Loucy (cell line): ENCODE data around the gene RABAC1.
A peak's percentile ranks its signal among the peaks of the same experiment; 100 is the strongest.

ENCODE experiments used
- H2AFZ ChIP-seq: fragments of 200-600 bp; sonication (generic); 2 replicates; pipeline ENCODE4 v1.6.0; 2016; ENCODE audit warnings: antibody characterized with exemption, mild to moderate bottlenecking, low read length, moderate library complexity
- H3F3A ChIP-seq: fragments of 200-600 bp; 2 replicates; pipeline ENCODE4 v1.6.0; 2016; ENCODE audit warnings: antibody characterized with exemption, low read depth, mild to moderate bottlenecking
- H3K27me3 ChIP-seq: fragments of 200-600 bp; sonication (generic); 2 replicates; pipeline ENCODE4 v1.6.1; 2014; ENCODE audit warnings: low read length, mild to moderate bottlenecking; ENCODE audit not compliant: insufficient read depth, poor library complexity, severe bottlenecking
- H3K36me3 ChIP-seq: fragments of 200-600 bp; sonication (generic); 2 replicates; pipeline ENCODE4 v1.6.1; 2016; ENCODE audit warnings: low read length; ENCODE audit not compliant: insufficient read depth
- H3K4me1 ChIP-seq: fragments of 200-600 bp; sonication (generic); 2 replicates; pipeline ENCODE4 v1.5.1; 2014; ENCODE audit warnings: low read length, mild to moderate bottlenecking; ENCODE audit not compliant: insufficient read depth, poor library complexity, severe bottlenecking
- H3K4me2 ChIP-seq: fragments of 200-600 bp; sonication (generic); 2 replicates; pipeline ENCODE4 v1.6.0; 2014; ENCODE audit warnings: antibody characterized with exemption, low read length, low read depth, mild to moderate bottlenecking; ENCODE audit not compliant: poor library complexity, severe bottlenecking
- H3K4me3 ChIP-seq: fragments of 200-600 bp; sonication (generic); 2 replicates; pipeline ENCODE4 v1.5.1; 2014; ENCODE audit warnings: low read length, mild to moderate bottlenecking, mixed read lengths; ENCODE audit not compliant: poor library complexity, severe bottlenecking
- H3K79me2 ChIP-seq: fragments of 200-600 bp; sonication (generic); 2 replicates; pipeline ENCODE4 v1.6.1; 2014; ENCODE audit warnings: low read length; ENCODE audit not compliant: insufficient read depth
- H3K9ac ChIP-seq: fragments of 200-600 bp; sonication (generic); 2 replicates; pipeline ENCODE4 v1.6.0; 2014; ENCODE audit warnings: mild to moderate bottlenecking, low read depth, low read length, moderate library complexity; ENCODE audit not compliant: poor library complexity, severe bottlenecking
- H3K9me2 ChIP-seq: fragments of 200-600 bp; sonication (generic); replicated peaks from 2 replicates; pipeline ENCODE4 v1.6.1; 2016; ENCODE audit warnings: low read depth, low read length, mixed read lengths
- H3K9me3 ChIP-seq: fragments of 200-600 bp; sonication (generic); 2 replicates; pipeline ENCODE4 v1.6.1; 2014; ENCODE audit warnings: mild to moderate bottlenecking, antibody characterized with exemption, low read length, low read depth; ENCODE audit not compliant: insufficient read depth
- H4K20me1 ChIP-seq: fragments of 200-600 bp; sonication (generic); 2 replicates; pipeline ENCODE4 v1.6.0; 2014; ENCODE audit warnings: antibody characterized with exemption, low read length, mild to moderate bottlenecking; ENCODE audit not compliant: insufficient read depth, poor library complexity, severe bottlenecking
- CTCF ChIP-seq: fragments of 200-600 bp; sonication (generic); conservative IDR thresholded peaks from 2 replicates; pipeline ENCODE4 v1.5.1; 2014; ENCODE audit warnings: mild to moderate bottlenecking, antibody characterized with exemption, low read length
- EZH2phosphoT487 ChIP-seq: fragments of 200-600 bp; IDR thresholded peaks from 2 replicates; pipeline ENCODE4 v1.6.1; 2018; ENCODE audit warnings: antibody characterized with exemption, mild to moderate bottlenecking, moderate library complexity, borderline replicate concordance

The RABAC1 gene

GRCh38 chr19:41935760-41936415 is 23.2 kb downstream of the RABAC1 start:
- Histone ChIP-seq H3K27me3 (no peaks in the 10 kb centered on the region), H3K9me2 (no peaks in the 10 kb centered on the region), H2AFZ (no peak overlapping the region), H3K9ac (no peak overlapping the region), H4K20me1 (no peaks in the 10 kb centered on the region), H3K4me2 (no peak overlapping the region), H3K79me2 (no peaks in the 10 kb centered on the region), H3K36me3 (no peaks in the 10 kb centered on the region), H3F3A (0 out of 2 replicates have a peak, but pooled peaks cover 3% of the 10 kb centered on the region), H3K9me3 (no peaks in the 10 kb centered on the region), H3K4me3 (no peak overlapping the region), H3K4me1 (peaks cover 17% of the 10 kb centered on the region)
- TF ChIP-seq EZH2phosphoT487 (no peak), CTCF (no peak)

GRCh38 chr19:41934849-41935374 is 24.2 kb downstream of the RABAC1 start:
- H3K4me3 ChIP-seq = no peak overlapping the region
- H3K9ac ChIP-seq = peak overlapping the region; percentile 43
- no peak overlapping the region for H3K4me2 ChIP-seq
- H3K79me2 ChIP-seq = no peaks in the 10 kb centered on the region
- H2AFZ ChIP-seq = no peak overlapping the region
- H3F3A ChIP-seq = 0 out of 2 replicates have a peak, but pooled peaks cover 3% of the 10 kb centered on the region
- no peaks in the 10 kb centered on the region for H3K9me3 ChIP-seq
- peaks cover 17% of the 10 kb centered on the region for H3K4me1 ChIP-seq
- no peaks in the 10 kb centered on the region for H3K9me2 ChIP-seq
- H4K20me1 ChIP-seq = no peaks in the 10 kb centered on the region
- no peaks in the 10 kb centered on the region for H3K36me3 ChIP-seq
- no peaks in the 10 kb centered on the region for H3K27me3 ChIP-seq
- TF ChIP-seq CTCF (peak; percentile 93), EZH2phosphoT487 (no peak)

GRCh38 chr19:41933693-41934426 is 25.3 kb downstream of the RABAC1 start:
- no peaks in the 10 kb centered on the region for H3K27me3 ChIP-seq
- H3K9me3 ChIP-seq = no peaks in the 10 kb centered on the region
- H2AFZ ChIP-seq = no peak overlapping the region
- no peak for TF ChIP-seq CTCF
- no peaks in the 10 kb centered on the region for H4K20me1 ChIP-seq
- no peak overlapping the region for H3K4me3 ChIP-seq
- H3K9me2 ChIP-seq = no peaks in the 10 kb centered on the region
- H3F3A ChIP-seq = 0 out of 2 replicates have a peak, but pooled peaks cover 3% of the 10 kb centered on the region
- H3K36me3 ChIP-seq = no peaks in the 10 kb centered on the region
- peak overlapping the region; percentile 9 for H3K9ac ChIP-seq
- peaks cover 8% of the 10 kb centered on the region; the same call in 1 of the 2 replicates for H3K79me2 ChIP-seq
- peaks cover 24% of the 10 kb centered on the region for H3K4me1 ChIP-seq
- no peak overlapping the region for H3K4me2 ChIP-seq
